GM19455 (cell line): ENCODE results near the gene PAQR6.

Experiments
- ATAC-seq: cut with Tn5 transposase; IDR thresholded peaks from one replicate; pipeline ENCODE4 v1.9.1; 2021; ENCODE audit not compliant: unreplicated experiment

Gene PAQR6

GRCh38 chr1:156266051-156266450 is 18.2 kb upstream of the PAQR6 start:
- no peak for ATAC-seq

GRCh38 chr1:156263288-156263655 is 15.4 kb upstream of the PAQR6 start:
- no peak for ATAC-seq

GRCh38 chr1:156262461-156263287 is 14.8 kb upstream of the PAQR6 start:
- ATAC-seq = no peak

GRCh38 chr1:156260896-156261295 is 13.0 kb upstream of the PAQR6 start:
- no peak for ATAC-seq

- no peak for ATAC-seq
Measured at GRCh38 chr1:156259805-156260204, 11.9 kb upstream of the PAQR6 start.

- ATAC-seq = no peak
Measured at GRCh38 chr1:156258859-156259258, 11.0 kb upstream of the PAQR6 start.

GRCh38 chr1:156257711-156258110 is 9.9 kb upstream of the PAQR6 start:
- ATAC-seq = no peak

GRCh38 chr1:156253634-156254033 is 5.8 kb upstream of the PAQR6 start:
- ATAC-seq = no peak

GRCh38 chr1:156251527-156251926 is 3.7 kb upstream of the PAQR6 start:
- no peak for ATAC-seq

- no peak for ATAC-seq
Measured at GRCh38 chr1:156249593-156249992, 1.7 kb upstream of the PAQR6 start.

- no peak for ATAC-seq
Measured at GRCh38 chr1:156248323-156248683, 447 bp upstream of the PAQR6 start.

GRCh38 chr1:156246781-156247459 is 936 bp downstream of the PAQR6 start:
- ATAC-seq = no peak

- ATAC-seq = no peak
Measured at GRCh38 chr1:156246241-156246780, 1.5 kb downstream of the PAQR6 start.

- no peak for ATAC-seq
Measured at GRCh38 chr1:156245451-156246232, 2.2 kb downstream of the PAQR6 start.

GRCh38 chr1:156244712-156245111 is 3.1 kb downstream of the PAQR6 start:
- ATAC-seq = no peak

- no peak for ATAC-seq
Measured at GRCh38 chr1:156244126-156244525, 3.7 kb downstream of the PAQR6 start.

GRCh38 chr1:156242738-156243137 is 5.1 kb downstream of the PAQR6 start:
- ATAC-seq = no peak

- no peak for ATAC-seq
Measured at GRCh38 chr1:156241926-156242325, 5.9 kb downstream of the PAQR6 start, which contains the start of gene BGLAP. Gene BGLAP (plus strand): TSS chr1:156242184. CDS start chr1:156242232, 48 bp downstream.

- ATAC-seq = no peak
Measured at GRCh38 chr1:156241311-156241811, 6.5 kb downstream of the PAQR6 start.

GRCh38 chr1:156238248-156238647 is 9.6 kb downstream of the PAQR6 start:
- ATAC-seq = no peak

GRCh38 chr1:156236164-156236563 is 11.7 kb downstream of the PAQR6 start:
- ATAC-seq = no peak
